Occipital lobe (tissue), 2 donors: ENCODE results near the gene AHCY. TPM values are rescaled to one million over a fixed set of nuclear protein-coding genes. Genes with fewer than 3 reads are reported as not detected.
"Not testable (repeated sequence)": the region's sequence is repeated elsewhere in the genome, so short reads cannot be mapped to it uniquely, and the experiment has no call there.

Source experiments
- DNase-seq: peaks from one replicate; lab custom pipeline; 2025; lab: John Stamatoyannopoulos, UW
- total RNA-seq: library from RNA; depleted of rRNA; stranded (reverse); fragments of >200 nt; gene quantifications from one replicate; pipeline ENCODE4 v1.2.3, GENCODE V29; 2014

Gene AHCY
- total RNA-seq, 1 donor from 2014 or later, result 42.9 TPM

- no peak for DNase-seq
Measured at GRCh38 chr20:34262488-34263288, 40.5 kb downstream of the AHCY start.

GRCh38 chr20:34260208-34260942, 42.8 kb downstream of the AHCY start:
- DNase-seq, result no peak

- DNase-seq, result no peak
Measured at GRCh38 chr20:34256629-34257124, 46.5 kb downstream of the AHCY start.

GRCh38 chr20:34254979-34255378, 48.2 kb downstream of the AHCY start:
- no peak for DNase-seq

- not testable (repeated sequence) for DNase-seq
Measured at GRCh38 chr20:34252431-34253086, 50.6 kb downstream of the AHCY start.

GRCh38 chr20:34251619-34252018, 51.5 kb downstream of the AHCY start:
- no peak for DNase-seq

GRCh38 chr20:34250005-34250404, 53.1 kb downstream of the AHCY start:
- DNase-seq, result no peak

GRCh38 chr20:34249291-34249690, 53.9 kb downstream of the AHCY start:
- DNase-seq, result no peak

GRCh38 chr20:34246126-34246626, 57.0 kb downstream of the AHCY start:
- DNase-seq, result no peak

GRCh38 chr20:34243377-34243776, 59.8 kb downstream of the AHCY start:
- DNase-seq, result no peak

GRCh38 chr20:34242879-34243278, 60.3 kb downstream of the AHCY start:
- no peak for DNase-seq

- not testable (repeated sequence) for DNase-seq
Measured at GRCh38 chr20:34242015-34242414, 61.1 kb downstream of the AHCY start.

GRCh38 chr20:34240693-34241615, 62.2 kb downstream of the AHCY start, which contains the start of gene ASIP:
TSS of gene ASIP (plus strand) at chr20:34241423. CDS start at chr20:34260375, 18,952 bp downstream.
- no peak for DNase-seq

- no peak for DNase-seq
Measured at GRCh38 chr20:34240121-34240520, 63.0 kb downstream of the AHCY start.

GRCh38 chr20:34237942-34238341, 65.2 kb downstream of the AHCY start:
- no peak for DNase-seq

- no peak for DNase-seq
Measured at GRCh38 chr20:34235875-34236274, 67.3 kb downstream of the AHCY start.

- no peak for DNase-seq
Measured at GRCh38 chr20:34233687-34234086, 69.5 kb downstream of the AHCY start.

- no peak for DNase-seq
Measured at GRCh38 chr20:34232494-34233087, 70.6 kb downstream of the AHCY start.

- no peak for DNase-seq
Measured at GRCh38 chr20:34231634-34232033, 71.5 kb downstream of the AHCY start.
